ENCODE data around the gene KLHL22. TPM values are rescaled to one million over a fixed set of nuclear protein-coding genes. Genes with fewer than 3 reads are reported as not detected.

Gene KLHL22
- total and polyA plus RNA-seq, 2 of the 8 experiments (the other 6 are each of a cell fraction or from before 2014, with no cell fraction given) = 9.4 to 16.2 TPM

- no peak for TF ChIP-seq ATF3 (IDR thresholded peaks at IDR 0.05; ENCODE audit: insufficient read depth, low read depth, low read length)
These were observed 53.7 kb downstream of the KLHL22 start (continued) for GRCh38 chr22:20441631-20442484.

Data from H1 (cell line).